T-cell (primary cell): ENCODE data around the gene TBK1. TPM values are rescaled to one million over a fixed set of nuclear protein-coding genes. Genes with fewer than 3 reads are reported as not detected.
A peak's percentile ranks its signal among the peaks of the same experiment; 100 is the strongest.

Source experiments
- ATAC-seq, 4 experiments: fragments of 200-7000 bp in 3 of 4; fragments of 150-1000 bp in 1 of 4; cut with Tn5 transposase; replicated peaks in 1 of 4; 1 replicate in 3 of 4; 2 replicates in 1 of 4; pipeline ENCODE4 v1.10.0; 2021; ENCODE audit warnings: moderate library complexity in 3 of 4, mild to moderate bottlenecking in 2 of 4, moderate number of reproducible peaks in 1 of 4
- CTCF ChIA-PET, 2 donors: fragments of 300-600 bp; sonication (Branson Sonifier 250); formaldehyde crosslinking; loops; one replicate each; lab custom pipeline; 2022; ENCODE audit warnings: antibody characterized with exemption in 2 of 2; lab: Charles Lee
- POLR2A ChIA-PET, 2 donors: fragments of 300-600 bp; sonication (Branson Sonifier 250); formaldehyde crosslinking; loops; one replicate each; lab custom pipeline; 2022; ENCODE audit warnings: antibody characterized with exemption in 2 of 2; lab: Charles Lee
- DNase-seq, 35 experiments: peaks; one replicate each; pipeline versions ENCODE4 v3.0.0 to v3.0.0-alpha.2; 2013 to 2023
- H3K27ac ChIP-seq: one replicate; pipeline ENCODE4 v1.5.1; 2013; ENCODE audit warnings: low read length
- H3K27me3 ChIP-seq, 2 experiments: replicated peaks in 1 of 2; 1 replicate in 1 of 2; 2 replicates in 1 of 2; pipeline versions ENCODE4 v1.6.1 to v1.7.0; 2013; ENCODE audit warnings: low read length in 1 of 2, mixed read lengths in 1 of 2; ENCODE audit not compliant: control insufficient read depth in 2 of 2, insufficient read depth in 2 of 2; ENCODE audit errors: extremely low read depth in 1 of 2
- H3K36me3 ChIP-seq, 2 donors: 1 replicate in 1 of 2; 2 replicates in 1 of 2; pipeline versions ENCODE4 v1.6.1 to v1.7.0; 2013; ENCODE audit warnings: low read length in 1 of 2; ENCODE audit not compliant: control insufficient read depth in 2 of 2, insufficient read depth in 1 of 2; ENCODE audit errors: extremely low read depth in 1 of 2
- H3K4me1 ChIP-seq, 2 experiments: 1 replicate in 1 of 2; 2 replicates in 1 of 2; pipeline versions ENCODE4 v1.6.1 to v1.7.0; 2013; ENCODE audit warnings: low read length in 2 of 2, mixed read lengths in 1 of 2; ENCODE audit not compliant: insufficient read depth in 2 of 2, control insufficient read depth in 1 of 2; ENCODE audit errors: extremely low read depth in 1 of 2
- H3K4me3 ChIP-seq, 2 donors: 1 replicate in 1 of 2; 2 replicates in 1 of 2; pipeline versions ENCODE4 v1.5.1 to v1.7.0; 2013; ENCODE audit warnings: mild to moderate bottlenecking in 2 of 2, low read length in 1 of 2, moderate library complexity in 1 of 2; ENCODE audit not compliant: control insufficient read depth in 1 of 2; ENCODE audit errors: extremely low read depth in 1 of 2
- H3K9me3 ChIP-seq: 2 replicates; pipeline ENCODE4 v1.7.0; 2013
- H3K27ac Mint-ChIP-seq, 2 donors: one replicate each; pipeline ENCODE4 v1.8.0; 2020 to 2021; ENCODE audit warnings: mild to moderate bottlenecking in 2 of 2, mixed read lengths in 2 of 2
- H3K27me3 Mint-ChIP-seq, 2 donors: one replicate each; pipeline ENCODE4 v1.8.0; 2021 to 2022; ENCODE audit warnings: mixed read lengths in 2 of 2
- H3K36me3 Mint-ChIP-seq: one replicate; pipeline ENCODE4 v1.8.0; 2021; ENCODE audit warnings: mixed read lengths
- H3K4me1 Mint-ChIP-seq, 3 donors: one replicate each; pipeline ENCODE4 v1.8.0; 2020 to 2022; ENCODE audit warnings: mixed read lengths in 3 of 3, mild to moderate bottlenecking in 1 of 3
- H3K4me3 Mint-ChIP-seq, 3 donors: one replicate each; pipeline ENCODE4 v1.8.0; 2020 to 2022; ENCODE audit warnings: mild to moderate bottlenecking in 3 of 3, mixed read lengths in 3 of 3, moderate library complexity in 3 of 3
- H3K9me3 Mint-ChIP-seq, 3 donors: one replicate each; pipeline ENCODE4 v1.8.0; 2020 to 2022; ENCODE audit warnings: mixed read lengths in 3 of 3
- WGBS: methylation state at CpG from one replicate; pipeline ENCODE4 v1.1.5; 2013; ENCODE audit warnings: missing lambda C conversion rate; ENCODE audit not compliant: insufficient coverage; 5-methylcytosine and 5-hydroxymethylcytosine counted together
- total RNA-seq, 35 experiments: library from RNA in 6 of 35; stranded (reverse) in 6 of 35; fragments of 120-200 nt in 1 of 35; gene quantifications; one replicate each; pipeline versions ENCODE4 v1.2.1 to v1.2.4 and lab custom pipeline; 2013 to 2026

The TBK1 gene
- total RNA-seq, 5 donors from 2014 or later (not counting 1 experiment from before 2014, with no cell fraction given): 8.9 to 20.0 (median 13.5) TPM

DNA sequence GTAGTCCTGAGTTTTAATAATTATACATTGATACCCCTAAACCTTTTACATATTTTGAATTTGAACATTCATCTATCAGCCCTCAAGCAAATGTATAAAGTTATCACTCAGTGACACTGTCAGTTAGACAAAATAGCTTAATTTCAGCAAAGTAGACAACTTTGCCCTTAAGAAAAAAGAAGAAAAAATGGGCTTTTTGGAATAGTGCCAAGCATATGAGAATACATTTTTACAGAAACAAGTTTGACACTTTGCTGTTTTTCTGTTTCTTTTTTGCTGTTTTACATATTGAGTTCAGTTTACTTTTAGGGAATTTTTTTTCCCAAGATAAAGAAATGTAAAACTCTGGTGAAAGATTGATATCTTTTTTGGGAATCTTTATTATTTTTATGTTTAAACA lies 14.3 kb downstream of the TBK1 start:
- DNase-seq: no peak
- no peaks in the 10 kb centered on the region for H3K4me1 Mint-ChIP-seq

DNA sequence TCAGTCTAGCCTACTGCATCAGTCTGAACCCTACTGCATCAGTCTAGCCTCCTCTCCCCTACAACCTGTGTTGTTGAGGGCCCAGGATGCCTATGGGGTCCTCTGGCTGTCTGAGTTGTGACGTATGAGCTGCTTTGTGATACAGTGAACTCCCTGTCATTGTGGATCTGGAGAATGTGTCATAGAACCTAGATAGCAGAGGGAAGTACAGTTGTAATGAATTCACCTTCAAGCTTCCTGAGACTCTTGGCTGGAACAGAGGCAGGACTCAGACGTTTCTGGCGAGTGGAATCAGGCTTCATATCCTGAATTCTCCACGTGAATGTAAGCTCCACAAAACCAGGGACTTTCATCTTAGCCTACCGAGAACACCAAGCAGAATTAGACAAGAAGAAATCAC lies 17.0 kb downstream of the TBK1 start:
- no peak overlapping the region for H3K4me3 Mint-ChIP-seq
- no peak for DNase-seq
- no peaks in the 10 kb centered on the region for H3K27me3 ChIP-seq
- POLR2A ChIA-PET: interaction anchor here (0.6 to 1.2 kb wide), 3 partner anchors 23 to 28 kb away, joined by 3 to 4 read pairs (median 3); no protein-coding TSS in a partner anchor
- CTCF ChIA-PET: interaction anchor here in 1 of 2 donors (0.6 kb wide), 1 partner anchor 22 kb away, joined by 5 read pairs; no protein-coding TSS in a partner anchor
- 82% methylated on average over 5 of the region's 5 CpGs for WGBS
- peaks cover 0 to 69% of the 10 kb centered on the region in 2 donors for H3K36me3 ChIP-seq
- H3K9me3 Mint-ChIP-seq: no peaks in the 10 kb centered on the region
- no peak for ATAC-seq
- no peak overlapping the region for H3K27ac Mint-ChIP-seq
- H3K36me3 Mint-ChIP-seq: peaks cover 53% of the 10 kb centered on the region
- H3K4me1 ChIP-seq: no peaks in the 10 kb centered on the region
- no peak overlapping the region for H3K4me3 ChIP-seq
- no peak overlapping the region for H3K27ac ChIP-seq
- H3K4me1 Mint-ChIP-seq: no peaks in the 10 kb centered on the region
- H3K9me3 ChIP-seq: no peaks in the 10 kb centered on the region
- H3K27me3 Mint-ChIP-seq: no peaks in the 10 kb centered on the region

More for the DNA sequence above, 14.3 kb downstream of the TBK1 start:
- Histone ChIP-seq H3K36me3 (peaks cover 0 to 57% of the 10 kb centered on the region in 2 donors), H3K4me1 (no peaks in the 10 kb centered on the region), H3K4me3 (no peak overlapping the region), H3K27me3 (no peaks in the 10 kb centered on the region), H3K27ac (no peak overlapping the region), H3K9me3 (no peaks in the 10 kb centered on the region)
- POLR2A ChIA-PET: no interaction called here
- CTCF ChIA-PET: no interaction called here
- Mint-ChIP-seq H3K4me3 (no peak overlapping the region), H3K27me3 (no peaks in the 10 kb centered on the region), H3K36me3 (peaks cover 47% of the 10 kb centered on the region), H3K27ac (no peak overlapping the region), H3K9me3 (no peaks in the 10 kb centered on the region)
- no peak for ATAC-seq

GRCh38 chr12:64469455-64470142 lies 17.7 kb downstream of the TBK1 start:
- H3K9me3 Mint-ChIP-seq: no peaks in the 10 kb centered on the region
- Histone ChIP-seq H3K9me3 (no peaks in the 10 kb centered on the region), H3K27me3 (no peaks in the 10 kb centered on the region), H3K36me3 (peaks cover 0 to 69% of the 10 kb centered on the region in 2 donors), H3K4me3 (no peak overlapping the region), H3K27ac (no peak overlapping the region), H3K4me1 (no peaks in the 10 kb centered on the region)
- H3K4me3 Mint-ChIP-seq: no peak overlapping the region
- CTCF ChIA-PET: interaction anchor here in 1 of 2 donors (0.6 kb wide), 1 partner anchor 22 kb away, joined by 5 read pairs; no protein-coding TSS in a partner anchor
- H3K36me3 Mint-ChIP-seq: peaks cover 57% of the 10 kb centered on the region
- POLR2A ChIA-PET: interaction anchor here (0.6 to 1.2 kb wide), 4 partner anchors 24 to 30 kb away, joined by 3 to 4 read pairs (median 3); no protein-coding TSS in a partner anchor
- H3K27ac Mint-ChIP-seq: peak overlapping the region in 1 of 2 donors; percentile 17
- DNase-seq (no peak), ATAC-seq (no peak)
- no peaks in the 10 kb centered on the region for H3K4me1 Mint-ChIP-seq
- WGBS: 100% methylated on average over 2 of the region's 2 CpGs
- H3K27me3 Mint-ChIP-seq: no peaks in the 10 kb centered on the region

- H3K9me3 ChIP-seq: no peaks in the 10 kb centered on the region
- Mint-ChIP-seq H3K27ac (no peak overlapping the region), H3K4me1 (no peaks in the 10 kb centered on the region), H3K4me3 (no peak overlapping the region), H3K36me3 (peaks cover 63% of the 10 kb centered on the region), H3K9me3 (peaks cover 0 to 4% (median 4%) of the 10 kb centered on the region in 3 donors), H3K27me3 (no peaks in the 10 kb centered on the region)
- ChIA-PET POLR2A (no interaction called here), CTCF (no interaction called here)
- no peaks in the 10 kb centered on the region for H3K4me1 ChIP-seq
- ATAC-seq (no peak), DNase-seq (no peak)
- no peak overlapping the region for H3K27ac ChIP-seq
- H3K36me3 ChIP-seq: peaks cover 0 to 69% of the 10 kb centered on the region in 2 donors
- WGBS: 100% methylated on average over 1 of the region's 2 CpGs
- no peaks in the 10 kb centered on the region for H3K27me3 ChIP-seq
- H3K4me3 ChIP-seq: no peak overlapping the region
Measured at GRCh38 chr12:64470495-64470894, 18.6 kb downstream of the TBK1 start.

GRCh38 chr12:64473176-64473575 lies 21.3 kb downstream of the TBK1 start:
- CTCF ChIA-PET: interaction anchor here in 1 of 2 donors (0.6 kb wide), 1 partner anchor 16 kb away, joined by 3 read pairs; no protein-coding TSS in a partner anchor

DNA sequence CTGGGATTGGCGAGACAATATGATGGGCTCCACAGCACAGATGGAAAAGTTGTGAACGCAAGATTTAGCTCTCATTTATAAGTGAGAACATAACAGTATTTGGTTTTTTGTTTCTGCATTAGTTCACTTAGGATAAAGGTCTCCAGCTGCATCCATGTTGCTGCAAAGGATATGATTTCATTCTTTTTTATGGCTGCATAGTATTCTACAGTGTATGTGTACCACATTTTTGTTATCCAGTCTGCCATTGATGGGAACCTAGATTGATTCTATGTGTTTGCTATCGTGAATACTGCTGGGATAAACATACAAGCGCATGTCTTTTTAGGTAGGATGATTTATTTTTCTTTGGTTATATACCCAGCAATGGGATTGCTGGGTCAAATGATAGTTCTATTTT lies 23.6 kb downstream of the TBK1 start:
- Mint-ChIP-seq H3K9me3 (peaks cover 0 to 18% (median 5%) of the 10 kb centered on the region in 3 donors), H3K4me1 (peaks cover 0 to 9% (median 8%) of the 10 kb centered on the region in 3 donors), H3K27me3 (no peaks in the 10 kb centered on the region), H3K4me3 (no peak overlapping the region), H3K36me3 (peaks cover 58% of the 10 kb centered on the region), H3K27ac (no peak overlapping the region)
- no peak for ATAC-seq
- no peak for DNase-seq
- Histone ChIP-seq H3K36me3 (peaks cover 0 to 45% of the 10 kb centered on the region in 2 donors), H3K27me3 (no peaks in the 10 kb centered on the region), H3K4me3 (no peak overlapping the region), H3K9me3 (no peaks in the 10 kb centered on the region), H3K4me1 (no peaks in the 10 kb centered on the region), H3K27ac (no peak overlapping the region)
- 93% methylated on average over 4 of the region's 4 CpGs for WGBS
- ChIA-PET POLR2A (no interaction called here), CTCF (no interaction called here)

More at GRCh38 chr12:64473176-64473575, 21.3 kb downstream of the TBK1 start:
- H3K4me1 ChIP-seq: no peaks in the 10 kb centered on the region
- no peaks in the 10 kb centered on the region for H3K27me3 Mint-ChIP-seq
- no peak overlapping the region for H3K27ac ChIP-seq
- 100% methylated on average over 2 of the region's 2 CpGs for WGBS
- H3K4me3 Mint-ChIP-seq: no peak overlapping the region
- no peaks in the 10 kb centered on the region for H3K9me3 ChIP-seq
- H3K36me3 Mint-ChIP-seq: peaks cover 69% of the 10 kb centered on the region
- no peak for DNase-seq
- POLR2A ChIA-PET: no interaction called here
- no peak overlapping the region for H3K4me3 ChIP-seq
- H3K36me3 ChIP-seq: peaks cover 0 to 58% of the 10 kb centered on the region in 2 donors
- H3K27ac Mint-ChIP-seq: no peak overlapping the region
- peaks cover 0 to 18% (median 5%) of the 10 kb centered on the region in 3 donors for H3K9me3 Mint-ChIP-seq
- peaks cover 0 to 6% (median 5%) of the 10 kb centered on the region in 3 donors for H3K4me1 Mint-ChIP-seq
- no peaks in the 10 kb centered on the region for H3K27me3 ChIP-seq
- ATAC-seq: no peak
